ENCODE measurements around the gene ATF4. TPM values are rescaled to one million over a fixed set of nuclear protein-coding genes. Genes with fewer than 3 reads are reported as not detected.
A peak's percentile ranks its signal among the peaks of the same experiment; 100 is the strongest.

ATF4 gene
- total RNA-seq, 4 donors from 2014 or later: 222 to 550 (median 280) TPM

DNA sequence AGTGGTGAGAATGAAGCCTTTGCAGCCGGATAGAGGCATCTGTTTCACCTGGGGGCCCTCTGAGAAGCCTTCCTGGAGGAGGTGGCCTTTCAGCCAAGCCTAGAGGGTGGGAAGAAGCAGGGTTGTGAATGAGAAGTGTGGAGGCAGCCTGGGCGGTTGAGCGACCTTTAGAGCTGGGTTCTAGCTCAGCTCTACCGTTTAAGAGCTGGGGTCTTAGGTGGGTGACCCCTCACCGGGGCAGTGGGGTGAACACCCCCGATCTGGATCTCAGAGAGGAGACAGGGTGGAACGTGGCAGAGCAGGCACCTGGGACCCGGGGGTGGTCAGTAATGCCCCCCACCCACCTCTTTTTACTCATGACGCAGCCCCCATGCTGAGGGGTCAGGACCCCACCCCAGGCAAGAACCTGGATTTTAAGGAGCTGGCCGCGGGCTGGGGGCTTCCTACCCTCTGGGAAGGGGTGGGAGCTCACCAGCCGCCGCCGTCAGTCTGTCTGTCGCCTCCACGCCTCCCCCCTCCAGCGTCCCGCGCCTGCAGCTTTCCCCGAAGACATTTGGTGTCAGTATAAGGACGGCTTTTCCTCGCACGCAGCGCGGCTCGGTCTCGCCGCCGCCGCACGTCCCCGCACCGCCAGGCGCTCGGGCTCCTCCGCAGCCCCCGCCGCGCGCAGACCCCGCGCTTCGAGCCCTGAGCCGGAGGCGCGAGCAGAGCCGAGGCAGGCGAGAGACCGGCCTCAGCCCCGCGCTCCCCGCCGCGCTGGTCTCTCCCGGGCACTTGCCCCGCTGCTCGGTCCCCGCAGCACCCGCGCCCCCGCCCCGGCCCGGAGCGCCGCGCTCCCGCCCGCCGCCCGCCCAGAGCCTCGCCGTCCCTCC lies 36.8 kb downstream of the ATF4 start:
- Histone ChIP-seq H3K27me3 (peaks cover 0 to 24% of the 10 kb centered on the region in 2 donors), H3K4me1 (peaks cover 0 to 16% (median 3%) of the 10 kb centered on the region in 4 donors), H3K27ac (no peak overlapping the region), H3K9me3 (peaks cover 0 to 3% (median 0%) of the 10 kb centered on the region in 4 donors), H3K4me3 (peak overlapping the region in 3 of 4 donors; percentile 36 to 46 (median 39)), H3K36me3 (no peaks in the 10 kb centered on the region)
- DNase-seq: no peak
- TF ChIP-seq, protein P1, sequence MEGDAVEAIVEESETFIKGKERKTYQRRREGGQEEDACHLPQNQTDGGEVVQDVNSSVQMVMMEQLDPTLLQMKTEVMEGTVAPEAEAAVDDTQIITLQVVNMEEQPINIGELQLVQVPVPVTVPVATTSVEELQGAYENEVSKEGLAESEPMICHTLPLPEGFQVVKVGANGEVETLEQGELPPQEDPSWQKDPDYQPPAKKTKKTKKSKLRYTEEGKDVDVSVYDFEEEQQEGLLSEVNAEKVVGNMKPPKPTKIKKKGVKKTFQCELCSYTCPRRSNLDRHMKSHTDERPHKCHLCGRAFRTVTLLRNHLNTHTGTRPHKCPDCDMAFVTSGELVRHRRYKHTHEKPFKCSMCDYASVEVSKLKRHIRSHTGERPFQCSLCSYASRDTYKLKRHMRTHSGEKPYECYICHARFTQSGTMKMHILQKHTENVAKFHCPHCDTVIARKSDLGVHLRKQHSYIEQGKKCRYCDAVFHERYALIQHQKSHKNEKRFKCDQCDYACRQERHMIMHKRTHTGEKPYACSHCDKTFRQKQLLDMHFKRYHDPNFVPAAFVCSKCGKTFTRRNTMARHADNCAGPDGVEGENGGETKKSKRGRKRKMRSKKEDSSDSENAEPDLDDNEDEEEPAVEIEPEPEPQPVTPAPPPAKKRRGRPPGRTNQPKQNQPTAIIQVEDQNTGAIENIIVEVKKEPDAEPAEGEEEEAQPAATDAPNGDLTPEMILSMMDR (IDR thresholded peaks at IDR 0.05): peak in 3 of 6 experiments; percentile 22 to 28 (median 25)
- TF ChIP-seq POLR2A (IDR thresholded peaks at IDR 0.05): no peak

DNA sequence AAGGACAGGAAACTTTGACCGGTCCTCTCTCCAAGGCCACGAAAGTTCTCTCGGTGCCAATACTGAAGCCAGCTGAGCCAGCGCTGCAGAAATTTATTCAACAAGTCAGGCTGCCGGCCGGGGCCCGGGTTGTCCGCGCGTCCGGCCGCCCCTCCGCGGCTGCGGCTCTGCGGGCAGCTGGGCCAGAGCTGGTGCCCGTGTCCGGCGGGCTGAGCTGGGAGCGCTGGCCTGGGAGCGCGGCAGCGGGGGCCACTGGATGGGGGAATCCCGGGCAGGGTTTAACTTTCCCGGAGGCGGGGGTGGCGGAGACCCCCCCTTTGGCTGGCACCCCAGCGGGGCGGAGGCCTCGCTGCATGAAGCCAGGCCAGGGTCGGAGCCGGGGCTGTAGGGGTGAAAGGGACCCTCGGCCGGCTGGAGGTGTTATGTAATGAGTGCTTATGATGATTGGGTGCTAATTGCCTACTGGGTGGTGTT lies 37.9 kb downstream of the ATF4 start:
- peak overlapping the region in 2 of 4 donors; percentile 6 to 39 for H3K4me3 ChIP-seq
- peaks cover 0 to 3% (median 0%) of the 10 kb centered on the region in 4 donors for H3K9me3 ChIP-seq
- TF ChIP-seq, protein P1 (IDR thresholded peaks at IDR 0.05): no peak
- TF ChIP-seq POLR2A (IDR thresholded peaks at IDR 0.05): no peak
- peaks cover 0 to 24% of the 10 kb centered on the region in 2 donors for H3K27me3 ChIP-seq
- peaks cover 0 to 16% (median 3%) of the 10 kb centered on the region in 4 donors for H3K4me1 ChIP-seq
- no peaks in the 10 kb centered on the region for H3K36me3 ChIP-seq
- H3K27ac ChIP-seq: no peak overlapping the region
- DNase-seq: no peak

DNA sequence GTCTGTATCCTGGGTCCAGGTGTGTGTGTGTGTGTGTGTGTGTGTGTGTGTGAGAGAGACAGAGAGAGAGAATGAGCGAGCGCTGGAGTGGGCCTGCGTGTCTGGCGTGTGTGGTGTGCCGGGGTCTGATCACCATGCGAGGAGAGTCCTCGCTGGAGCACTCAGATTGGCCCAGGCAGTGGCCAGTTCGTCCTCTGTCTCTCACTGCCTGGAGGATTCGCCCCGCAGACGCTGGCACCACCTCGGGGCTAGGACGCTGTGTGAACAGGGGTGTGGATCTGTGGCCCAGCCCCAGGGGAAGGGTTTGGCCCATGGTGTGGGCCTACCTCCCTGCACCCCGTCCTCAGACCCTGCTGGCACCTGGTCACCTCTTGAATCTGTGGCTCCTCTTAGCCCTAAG lies 38.6 kb downstream of the ATF4 start:
- H3K4me3 ChIP-seq: no peak overlapping the region
- H3K9me3 ChIP-seq: peaks cover 0 to 3% (median 0%) of the 10 kb centered on the region in 4 donors
- no peak for TF ChIP-seq POLR2A (IDR thresholded peaks at IDR 0.05)
- TF ChIP-seq, protein P1 (IDR thresholded peaks at IDR 0.05): no peak
- no peak overlapping the region for H3K27ac ChIP-seq
- no peak for DNase-seq
- H3K4me1 ChIP-seq: peaks cover 0 to 16% (median 3%) of the 10 kb centered on the region in 4 donors
- H3K36me3 ChIP-seq: no peaks in the 10 kb centered on the region
- peaks cover 0 to 24% of the 10 kb centered on the region in 2 donors for H3K27me3 ChIP-seq

DNA sequence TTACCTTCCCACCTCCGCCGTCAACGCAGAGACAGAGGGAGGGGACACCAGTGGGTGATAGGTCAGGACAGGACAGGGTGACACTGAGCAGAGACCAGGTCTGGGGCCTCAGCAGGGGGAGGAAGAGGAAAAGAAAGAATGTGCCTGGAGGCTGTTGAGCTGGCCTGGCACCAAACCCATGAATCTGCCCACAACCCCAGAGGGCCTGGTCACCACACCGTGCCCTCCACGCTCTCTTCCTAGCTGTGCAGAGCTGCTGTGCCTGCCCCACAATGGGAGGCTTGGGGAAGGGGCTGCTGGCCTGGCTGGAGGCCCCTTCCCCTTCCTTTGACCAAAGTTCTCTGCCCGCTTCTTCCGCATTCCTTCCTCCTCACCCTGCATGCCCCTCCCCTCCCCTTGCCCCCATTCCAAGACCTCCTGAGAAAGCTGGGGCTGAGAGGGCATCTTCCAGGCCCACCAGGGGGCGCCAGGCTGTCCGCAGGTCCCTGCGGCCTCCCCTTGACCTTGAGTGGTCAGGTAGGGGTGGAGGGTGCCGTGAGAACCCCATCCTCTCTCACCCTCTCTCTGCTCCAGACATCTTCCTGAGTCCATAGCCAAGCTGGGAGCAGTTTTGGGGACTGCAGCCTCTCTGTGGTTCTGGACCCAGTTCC lies 39.2 kb downstream of the ATF4 start:
- TF ChIP-seq, protein P1 (IDR thresholded peaks at IDR 0.05): peak in 3 of 6 experiments; percentile 31 to 33 (median 32)
- TF ChIP-seq POLR2A (IDR thresholded peaks at IDR 0.05): no peak
- Histone ChIP-seq H3K27me3 (peaks cover 0 to 24% of the 10 kb centered on the region in 2 donors), H3K27ac (no peak overlapping the region), H3K36me3 (no peaks in the 10 kb centered on the region), H3K4me1 (peaks cover 0 to 16% (median 3%) of the 10 kb centered on the region in 4 donors), H3K4me3 (no peak overlapping the region), H3K9me3 (peaks cover 0 to 3% (median 0%) of the 10 kb centered on the region in 4 donors)
- DNase-seq: no peak

DNA sequence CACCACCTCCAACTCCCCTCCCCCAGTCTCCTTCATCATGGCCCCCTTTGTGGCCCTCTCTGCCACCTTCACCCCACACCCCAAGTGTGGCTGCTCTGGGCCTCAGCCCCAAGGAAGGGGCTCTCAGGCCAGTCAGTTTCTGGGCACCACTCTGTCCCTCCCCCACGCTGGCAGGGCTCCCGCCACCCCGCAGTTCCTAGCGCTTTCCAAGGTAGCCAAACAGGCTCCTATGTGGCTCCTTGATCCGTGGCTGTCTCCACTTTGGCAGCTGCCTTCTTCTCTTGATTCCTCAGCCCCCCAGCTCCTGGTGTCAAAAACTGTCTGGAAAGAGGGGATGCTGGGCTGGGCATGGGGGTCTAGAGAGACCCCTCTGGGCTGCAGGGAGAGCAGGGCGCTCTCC lies 39.8 kb downstream of the ATF4 start:
- Histone ChIP-seq H3K27ac (no peak overlapping the region), H3K4me3 (no peak overlapping the region), H3K27me3 (peaks cover 0 to 24% of the 10 kb centered on the region in 2 donors), H3K9me3 (peaks cover 0 to 3% (median 0%) of the 10 kb centered on the region in 4 donors), H3K36me3 (no peaks in the 10 kb centered on the region), H3K4me1 (peaks cover 0 to 16% (median 3%) of the 10 kb centered on the region in 4 donors)
- no peak for DNase-seq
- TF ChIP-seq, protein P1 (IDR thresholded peaks at IDR 0.05): no peak
- TF ChIP-seq POLR2A (IDR thresholded peaks at IDR 0.05): no peak
